ENCODE results near the gene PRAME.

GRCh38 chr22:22520020-22520656 is 38.9 kb downstream of the PRAME start, which contains the start of gene ZNF280A:
- TF ChIP-seq CTCF (IDR thresholded peaks at IDR 0.05; ENCODE audit: low read length) (no peak), EZH2 (optimal IDR thresholded peaks at IDR 0.05; ENCODE audit: low read depth, low read length) (no peak), EZH2phosphoT487 (IDR thresholded peaks at IDR 0.05; ENCODE audit: low read length) (no peak)
